Stimulated activated CD4-positive, alpha-beta T cell treated with anti-CD3 and anti-CD28 coated beads, Interleukin-2, amount 100 ng/mL, for 48 hours (primary cell): ENCODE data around the gene LRRC30.
"Not testable (repeated sequence)": the region's sequence is repeated elsewhere in the genome, so short reads cannot be mapped to it uniquely, and the experiment has no call there.

Experiments used
- DNase-seq, 2 donors: peaks; one replicate each; pipeline ENCODE4 v3.0.0-alpha.2; 2020

LRRC30 gene

GRCh38 chr18:7230626-7231349, at the start of gene LRRC30:
Gene LRRC30, plus strand, starts transcription at chr18:7231089. Its CDS starts 50 bp downstream, at chr18:7231139.
- no peak for DNase-seq

- DNase-seq = no peak
These were observed 45.2 kb upstream of the LRRC30 start for GRCh38 chr18:7185701-7186100.

DNA sequence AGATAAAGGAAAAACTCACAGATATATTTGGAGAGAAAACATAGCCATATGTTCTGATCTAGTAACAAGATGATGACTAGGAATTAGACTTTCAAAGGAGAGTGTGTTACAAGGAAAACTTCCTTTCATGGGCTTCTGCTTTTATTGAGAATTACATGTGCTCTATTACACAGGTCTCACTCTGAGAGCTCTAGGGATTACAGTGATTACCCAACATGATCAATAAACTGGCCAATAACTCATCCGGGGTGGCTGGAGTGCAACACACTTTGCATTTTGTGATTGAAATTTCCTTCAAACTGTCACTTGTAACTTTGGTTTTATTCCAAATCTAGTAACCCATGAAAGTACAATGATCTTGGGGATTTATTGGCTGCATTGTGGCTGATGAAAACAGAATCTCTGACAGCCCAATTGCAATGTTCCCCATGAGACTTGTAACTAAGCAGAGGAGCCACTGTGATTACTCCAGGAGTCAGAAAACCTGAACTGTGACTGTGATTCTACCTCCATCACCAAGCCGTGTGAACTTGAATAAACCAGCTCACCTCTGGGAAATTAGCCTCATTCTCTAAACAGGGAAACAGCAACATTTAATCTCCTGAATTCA, 40.2 kb upstream of the LRRC30 start:
- DNase-seq = no peak

DNA sequence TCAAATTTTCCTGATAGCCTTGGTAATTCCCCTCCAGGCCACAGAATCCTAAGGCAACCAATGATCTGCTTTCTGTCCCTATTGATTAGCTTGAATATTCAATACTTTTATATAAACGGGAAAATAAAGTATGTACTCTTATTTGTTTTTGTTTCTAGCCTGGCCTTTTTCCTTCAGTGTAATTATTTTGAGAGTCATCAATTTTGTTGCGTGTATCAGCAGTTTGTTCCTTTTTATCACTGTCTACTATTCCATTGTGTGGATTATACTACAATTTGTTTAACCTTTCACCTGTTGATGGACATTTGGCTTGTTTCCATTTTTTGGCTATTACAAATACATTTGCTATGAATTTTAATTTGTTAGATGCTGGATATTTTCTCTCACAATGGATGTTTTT, 39.2 kb upstream of the LRRC30 start:
- no peak for DNase-seq

GRCh38 chr18:7195266-7195665, 35.6 kb upstream of the LRRC30 start:
- no peak for DNase-seq

GRCh38 chr18:7196421-7196820, 34.5 kb upstream of the LRRC30 start:
- no peak for DNase-seq

DNA sequence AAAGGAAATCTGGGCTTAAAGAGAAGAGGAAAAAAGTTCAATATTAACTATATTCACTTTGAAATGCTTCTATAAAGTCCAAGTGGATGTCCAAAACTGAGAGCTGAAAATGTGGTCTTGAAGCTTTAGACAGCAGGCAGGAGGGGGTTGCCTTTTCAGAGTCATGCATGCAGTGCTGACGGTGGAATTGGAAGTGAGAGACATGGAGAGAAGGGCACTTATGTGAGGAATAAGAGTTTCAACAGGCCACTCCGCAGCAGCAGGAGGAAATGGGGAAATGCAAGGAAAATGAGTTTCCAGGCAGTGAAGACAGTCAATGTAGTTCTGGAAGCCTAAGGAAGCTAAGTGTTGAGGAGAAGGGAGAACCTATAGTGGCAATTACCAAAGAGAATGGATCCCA, 33.0 kb upstream of the LRRC30 start:
- DNase-seq = no peak

DNA sequence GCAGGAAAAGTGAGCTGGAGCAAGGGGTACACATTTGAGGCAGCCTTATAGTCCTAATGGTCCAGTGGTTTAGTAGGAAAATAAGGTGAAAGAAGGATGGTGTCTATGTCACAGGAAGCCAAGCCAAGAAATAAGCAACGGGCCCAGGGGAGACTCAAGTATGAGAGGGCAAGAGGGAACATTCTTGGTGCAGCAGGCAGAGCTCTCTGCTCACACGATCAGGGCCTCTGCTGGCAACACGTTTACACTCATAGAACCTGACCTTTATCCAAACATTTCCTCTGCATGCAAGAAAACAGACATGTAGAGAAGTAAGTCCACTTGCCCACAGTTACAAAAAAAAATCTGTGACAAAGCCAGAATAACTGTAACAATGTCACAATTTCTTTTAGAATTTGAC, 32.6 kb upstream of the LRRC30 start:
- no peak for DNase-seq

DNA sequence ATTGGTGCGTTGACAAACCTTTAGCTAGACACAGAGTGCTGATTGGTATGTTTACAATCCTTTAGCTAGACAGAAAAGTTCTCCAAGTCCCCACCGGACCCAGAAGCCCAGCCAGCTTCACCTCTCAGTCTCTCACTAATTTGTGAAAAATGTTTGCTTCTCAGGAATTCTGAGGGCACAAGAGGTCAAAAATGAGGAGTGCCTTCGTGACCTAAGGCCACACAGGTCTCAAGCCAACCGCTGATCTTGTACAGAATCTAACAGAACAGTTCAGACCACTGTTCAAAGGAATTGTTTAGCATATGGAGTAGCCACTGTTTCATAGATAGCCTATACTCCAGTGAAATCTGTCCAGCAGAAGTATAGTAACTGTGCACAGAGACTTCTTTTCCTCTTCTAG, 29.8 kb upstream of the LRRC30 start:
- DNase-seq = no peak

DNA sequence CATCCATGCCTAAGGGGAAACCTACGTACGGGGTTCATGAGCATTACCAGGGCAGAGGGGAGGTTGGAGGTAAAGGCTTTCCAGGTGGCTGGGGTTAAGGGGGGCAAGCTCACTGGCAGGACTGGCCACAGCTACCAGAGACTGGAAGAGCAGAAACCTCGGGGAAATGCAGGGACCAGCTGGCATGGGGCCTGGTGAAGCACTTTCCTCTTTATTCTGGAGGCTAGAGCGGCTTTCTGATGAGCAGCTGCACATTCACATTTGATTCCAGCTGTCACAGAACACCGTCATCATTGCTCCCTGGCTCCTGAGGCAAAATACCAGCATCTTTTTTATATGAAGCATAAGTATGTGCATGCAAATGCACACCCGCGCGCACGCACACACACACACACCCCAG, 28.7 kb upstream of the LRRC30 start:
- DNase-seq = no peak

DNA sequence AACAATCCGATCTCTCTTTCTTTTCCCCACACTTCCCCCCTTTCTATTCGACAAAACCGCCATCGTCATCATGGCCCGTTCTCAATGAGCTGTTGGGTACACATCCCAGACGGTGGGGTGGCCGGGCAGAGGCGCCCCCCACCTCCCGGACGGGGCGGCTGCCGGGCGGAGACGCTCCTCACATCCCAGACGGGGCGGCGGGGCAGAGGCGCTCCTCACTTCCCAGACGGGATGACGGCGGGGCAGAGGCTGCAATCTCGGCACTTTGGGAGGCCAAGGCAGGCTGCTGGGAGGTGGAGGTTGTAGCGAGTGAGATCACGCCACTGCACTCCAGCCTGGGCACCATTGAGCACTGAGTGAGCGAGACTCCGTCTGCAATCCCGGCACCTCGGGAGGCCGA, 27.3 kb upstream of the LRRC30 start:
- not testable (repeated sequence) for DNase-seq

DNA sequence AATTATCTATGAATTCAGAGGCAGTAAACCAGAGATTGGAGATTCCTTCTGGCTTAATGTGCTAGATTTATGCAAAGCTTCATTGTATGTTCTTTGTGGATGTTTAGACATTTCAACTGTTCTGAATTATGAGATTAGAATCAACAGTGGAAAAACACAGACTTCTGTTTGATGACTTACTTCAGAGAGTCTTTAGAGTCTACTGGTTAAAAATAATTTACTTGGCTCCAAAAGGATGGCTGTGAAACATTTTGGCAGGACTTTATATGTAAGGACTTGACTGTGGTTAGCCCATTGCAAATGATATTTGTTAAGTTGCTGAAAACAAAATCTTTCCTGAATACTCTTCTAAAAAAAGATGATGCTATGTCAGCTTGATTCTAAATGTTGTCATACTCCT, 25.5 kb upstream of the LRRC30 start:
- DNase-seq = no peak

GRCh38 chr18:7206217-7206616, 24.7 kb upstream of the LRRC30 start:
- no peak for DNase-seq

DNA sequence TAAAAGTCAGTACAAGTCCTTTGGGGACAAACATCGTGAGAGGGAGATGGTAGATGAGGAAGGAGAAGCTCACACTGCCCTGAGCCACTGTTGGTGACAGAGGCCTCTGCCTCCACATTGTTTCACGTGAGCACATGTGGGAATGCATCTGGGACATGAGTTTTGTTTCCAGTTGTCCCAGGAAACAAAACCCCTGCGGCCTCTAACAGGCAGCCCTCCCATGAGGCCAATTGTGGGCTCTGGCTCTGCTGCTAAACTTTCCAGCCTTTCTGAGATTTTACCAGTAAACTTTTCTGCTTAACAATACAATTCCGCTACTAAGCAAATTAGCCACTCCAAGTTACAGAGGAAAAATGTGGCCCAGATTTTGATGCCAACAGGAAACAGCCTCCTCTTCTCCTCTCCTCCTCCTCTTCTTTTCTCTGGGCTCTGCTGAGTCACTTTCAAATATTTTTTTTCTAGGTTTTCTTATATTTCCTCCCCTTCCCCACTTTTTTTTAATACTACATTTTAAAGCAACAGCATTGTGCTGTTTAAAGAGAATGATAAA, 23.4 kb upstream of the LRRC30 start:
- no peak for DNase-seq

DNA sequence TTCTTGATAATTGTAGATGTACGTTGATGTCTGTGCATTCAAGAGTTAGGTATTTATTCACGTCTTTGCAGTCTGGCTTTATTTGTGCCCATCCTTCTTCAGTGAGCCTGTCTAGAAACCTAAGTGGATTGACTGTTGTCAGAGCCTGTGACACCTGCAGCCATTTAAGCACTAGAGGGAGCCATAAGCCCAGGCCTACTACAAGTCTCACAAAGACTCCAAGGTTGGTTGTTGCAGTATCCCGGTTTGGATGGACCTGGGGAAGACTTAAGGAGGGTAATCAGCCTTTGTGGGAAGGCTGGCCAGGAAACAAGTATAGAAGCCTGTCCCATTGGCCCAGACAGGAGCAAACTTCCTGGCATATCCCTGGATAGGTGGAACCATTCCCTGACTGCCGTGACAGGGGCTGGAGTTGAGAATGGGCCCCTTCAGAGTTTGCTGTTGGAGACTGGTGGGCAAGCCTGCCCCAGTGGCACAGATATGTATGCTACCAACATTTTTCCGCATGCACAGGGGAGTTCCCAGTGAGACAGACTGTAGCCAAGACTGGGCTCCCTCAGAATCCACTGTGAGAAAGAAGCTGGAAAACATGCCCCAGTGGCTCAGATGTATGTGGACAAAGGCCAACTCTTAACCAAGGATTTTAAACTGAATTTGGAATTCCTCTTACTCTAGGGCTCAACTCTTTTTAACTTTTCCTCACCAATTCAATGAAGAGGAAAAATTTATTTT, 9.3 kb upstream of the LRRC30 start:
- DNase-seq = no peak

DNA sequence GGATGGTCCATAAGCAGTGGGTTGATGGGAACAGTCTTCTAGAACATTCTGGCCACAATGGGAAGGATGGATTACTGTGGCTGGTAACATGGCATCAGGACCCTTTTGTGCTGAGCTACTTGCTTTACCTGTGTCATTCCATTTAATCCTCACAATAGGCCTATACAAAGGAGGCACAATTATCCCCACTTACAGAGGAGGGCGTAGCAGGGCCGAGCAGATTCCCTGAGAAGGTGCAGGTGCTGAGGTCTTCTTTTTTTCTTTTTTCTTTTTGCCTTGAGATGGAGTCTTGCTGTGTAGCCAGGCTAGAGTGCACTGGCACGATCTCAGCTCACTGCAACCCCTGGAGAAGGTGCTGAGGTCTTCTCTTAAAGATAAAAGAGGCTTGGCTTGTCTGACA, 6.7 kb upstream of the LRRC30 start:
- no peak for DNase-seq

DNA sequence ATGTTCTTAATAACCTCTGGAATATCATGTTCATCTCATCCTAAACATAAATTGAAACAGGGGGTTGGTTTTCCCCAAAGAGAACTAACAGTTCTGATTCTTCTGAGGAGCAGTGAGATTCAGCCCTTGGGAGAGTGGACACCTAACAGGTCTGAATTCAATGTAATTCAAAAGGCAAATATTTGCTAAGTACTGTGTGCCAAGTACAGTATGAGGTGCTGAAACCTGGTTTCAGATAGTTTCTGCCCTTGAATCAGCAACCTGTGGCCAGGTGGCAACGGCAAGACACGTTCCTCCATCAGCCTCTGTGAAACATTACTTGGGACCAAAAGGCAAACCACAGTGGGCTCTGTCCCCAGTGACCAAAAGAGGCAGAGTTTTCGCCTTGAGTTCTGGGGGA, 1.3 kb downstream of the LRRC30 start:
- no peak for DNase-seq

DNA sequence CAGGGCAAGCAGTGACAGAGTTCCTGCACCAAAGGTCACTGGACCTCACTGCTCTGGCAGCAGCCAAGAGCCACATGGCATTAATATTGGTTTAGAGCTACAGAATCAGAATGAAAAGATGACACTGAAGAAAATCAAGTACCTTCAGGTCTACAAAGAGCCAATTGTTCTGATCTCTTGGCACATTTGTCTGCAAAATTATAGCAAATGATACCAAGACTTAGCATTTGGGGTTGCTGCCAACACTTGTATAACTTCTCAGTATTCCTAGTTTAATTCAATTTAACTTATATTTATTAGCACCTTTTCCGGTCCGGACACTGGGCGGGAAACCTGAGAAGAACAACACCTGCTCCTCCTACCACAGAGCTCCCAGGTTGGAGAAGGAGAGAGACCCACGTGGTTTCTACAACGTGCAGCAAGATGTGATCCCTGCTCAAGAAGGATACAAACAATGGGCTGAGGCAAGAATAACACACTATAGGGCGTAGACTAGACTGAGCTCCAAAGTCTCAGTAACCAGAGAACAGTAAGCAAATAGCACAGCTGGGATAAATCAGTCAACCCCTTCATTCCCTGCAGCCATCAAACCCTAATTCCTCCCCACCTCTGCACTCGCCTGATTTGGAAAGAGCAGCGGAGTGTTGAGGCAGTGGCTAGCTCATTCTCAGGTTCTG, 2.4 kb downstream of the LRRC30 start:
- no peak for DNase-seq

DNA sequence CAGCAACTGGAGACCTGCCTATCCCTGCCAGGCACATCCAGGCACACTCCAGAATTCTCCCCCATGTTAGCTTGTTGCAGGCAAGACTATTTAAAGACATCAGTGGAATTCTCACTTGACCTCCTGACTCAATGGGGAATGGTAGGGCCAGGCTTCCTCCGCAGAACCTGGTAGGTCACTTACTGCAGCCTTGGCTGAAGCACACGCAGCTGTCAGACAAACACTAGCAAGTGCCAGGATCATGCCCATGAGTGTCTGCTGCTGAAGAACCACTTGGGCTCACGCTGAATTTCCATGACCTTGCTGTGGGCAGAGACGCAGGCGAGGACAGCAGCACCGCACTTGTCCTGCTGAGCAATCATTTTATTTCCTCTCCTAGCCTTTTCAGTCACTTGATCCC, 3.2 kb downstream of the LRRC30 start:
- no peak for DNase-seq

GRCh38 chr18:7234956-7235355, 4.1 kb downstream of the LRRC30 start:
- DNase-seq = no peak

- no peak for DNase-seq
These were observed 5.2 kb downstream of the LRRC30 start for GRCh38 chr18:7236072-7236471.

GRCh38 chr18:7236933-7237332, 6.0 kb downstream of the LRRC30 start:
- DNase-seq = no peak

DNA sequence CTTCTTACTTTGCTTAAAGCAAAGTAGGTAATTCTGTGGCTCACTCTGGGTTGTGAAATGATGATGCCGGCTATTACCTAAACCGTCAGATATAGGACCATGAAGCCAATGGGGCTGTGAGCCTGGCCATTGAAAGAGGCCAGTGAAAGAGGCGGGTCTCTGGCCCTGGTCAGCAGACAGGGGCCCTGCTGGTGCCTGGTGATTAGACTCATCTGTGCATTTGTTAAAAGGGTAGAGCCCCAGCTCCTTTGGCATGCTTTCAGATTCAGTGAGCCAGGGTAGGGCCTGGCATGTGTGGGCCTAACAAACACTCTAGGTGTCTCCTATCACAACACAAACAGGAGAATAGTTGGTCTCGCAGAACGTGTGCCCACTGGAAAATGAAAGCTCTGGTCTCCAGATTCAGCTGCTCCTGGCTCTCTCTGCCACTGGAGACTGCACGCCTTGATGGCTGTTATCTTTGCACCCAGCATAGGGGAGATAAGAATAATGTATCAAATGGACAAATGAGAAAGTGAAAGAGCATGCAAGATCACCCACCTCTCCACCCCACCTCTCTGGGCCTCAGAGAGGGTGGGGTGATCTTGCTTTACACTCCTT, 6.9 kb downstream of the LRRC30 start:
- no peak for DNase-seq
